ENCODE results near the gene NCOA1. TPM values are rescaled to one million over a fixed set of nuclear protein-coding genes. Genes with fewer than 3 reads are reported as not detected.

The NCOA1 gene
- total RNA-seq, 1 donor from 2014 or later = 46.9 TPM

- peaks cover 27% of the 10 kb centered on the region for H3K36me3 ChIP-seq
- no peaks in the 10 kb centered on the region for H3K9me3 ChIP-seq
- H3K27ac ChIP-seq = no peak overlapping the region
- no peak for ATAC-seq
- no peaks in the 10 kb centered on the region for H3K27me3 ChIP-seq
- no peak for TF ChIP-seq CTCF (IDR thresholded peaks at IDR 0.05)
- intact Hi-C loops (cut with DNase I) = no loop called here
- DNase-seq = no peak
- no peak overlapping the region for H3K4me3 ChIP-seq
- H3K4me1 ChIP-seq = no peaks in the 10 kb centered on the region
Observed at GRCh38 chr2:24731923-24732322, 240.9 kb downstream of the NCOA1 start.

GRCh38 chr2:24734741-24735140 is 243.7 kb downstream of the NCOA1 start:
- Histone ChIP-seq H3K27me3 (no peaks in the 10 kb centered on the region), H3K4me3 (no peak overlapping the region), H3K36me3 (peaks cover 5% of the 10 kb centered on the region), H3K9me3 (no peaks in the 10 kb centered on the region), H3K4me1 (no peaks in the 10 kb centered on the region), H3K27ac (no peak overlapping the region)
- intact Hi-C loops (cut with DNase I) = no loop called here
- no peak for ATAC-seq
- TF ChIP-seq CTCF (IDR thresholded peaks at IDR 0.05) = no peak
- no peak for DNase-seq

GRCh38 chr2:24739354-24740025 is 248.4 kb downstream of the NCOA1 start:
- TF ChIP-seq CTCF (IDR thresholded peaks at IDR 0.05) = no peak
- intact Hi-C loops (cut with DNase I) = no loop called here
- no peaks in the 10 kb centered on the region for H3K9me3 ChIP-seq
- no peak for ATAC-seq
- H3K27me3 ChIP-seq = no peaks in the 10 kb centered on the region
- H3K36me3 ChIP-seq = peaks cover 34% of the 10 kb centered on the region
- no peak overlapping the region for H3K4me3 ChIP-seq
- H3K27ac ChIP-seq = no peak overlapping the region
- DNase-seq = no peak
- H3K4me1 ChIP-seq = peaks cover 7% of the 10 kb centered on the region

GRCh38 chr2:24740142-24740541 is 249.1 kb downstream of the NCOA1 start:
- intact Hi-C loops (cut with DNase I) = no loop called here
- ATAC-seq (no peak), DNase-seq (no peak)
- Histone ChIP-seq H3K4me1 (peaks cover 7% of the 10 kb centered on the region), H3K27ac (no peak overlapping the region), H3K36me3 (peaks cover 34% of the 10 kb centered on the region), H3K4me3 (no peak overlapping the region), H3K27me3 (no peaks in the 10 kb centered on the region), H3K9me3 (no peaks in the 10 kb centered on the region)
- TF ChIP-seq CTCF (IDR thresholded peaks at IDR 0.05) = no peak

- intact Hi-C loops (cut with DNase I) = no loop called here
- TF ChIP-seq CTCF (IDR thresholded peaks at IDR 0.05) = no peak
- H3K4me1 ChIP-seq = peaks cover 7% of the 10 kb centered on the region
- ATAC-seq (no peak), DNase-seq (no peak)
- no peaks in the 10 kb centered on the region for H3K27me3 ChIP-seq
- no peak overlapping the region for H3K4me3 ChIP-seq
- H3K36me3 ChIP-seq = peaks cover 40% of the 10 kb centered on the region
- no peak overlapping the region for H3K27ac ChIP-seq
- H3K9me3 ChIP-seq = no peaks in the 10 kb centered on the region
Observed at GRCh38 chr2:24742730-24743129, 251.7 kb downstream of the NCOA1 start.

GRCh38 chr2:24743924-24744323 is 252.9 kb downstream of the NCOA1 start:
- ATAC-seq = peak; percentile 43
- H3K27me3 ChIP-seq = no peaks in the 10 kb centered on the region
- H3K4me1 ChIP-seq = peaks cover 7% of the 10 kb centered on the region
- no peak for TF ChIP-seq CTCF (IDR thresholded peaks at IDR 0.05)
- peaks cover 44% of the 10 kb centered on the region for H3K36me3 ChIP-seq
- intact Hi-C loops (cut with DNase I) = no loop called here
- no peaks in the 10 kb centered on the region for H3K9me3 ChIP-seq
- H3K27ac ChIP-seq = peak overlapping the region; percentile 14
- no peak overlapping the region for H3K4me3 ChIP-seq
- no peak for DNase-seq
